ENCODE data around the gene MAD2L1BP. TPM values are rescaled to one million over a fixed set of nuclear protein-coding genes. Genes with fewer than 3 reads are reported as not detected.
A peak's percentile ranks its signal among the peaks of the same experiment; 100 is the strongest.

Gene MAD2L1BP
- total and polyA plus RNA-seq, 2 of the 13 experiments (the other 11 are each of a cell fraction or from before 2014, with no cell fraction given) = 54.2 to 55.5 TPM

GRCh38 chr6:43629505-43630300, 5.9 kb upstream of the MAD2L1BP start:
- no peaks in the 10 kb centered on the region for H4K20me1 ChIP-seq (ENCODE audit: insufficient read depth, low read length)
- peaks cover 17% of the 10 kb centered on the region for H3K79me2 ChIP-seq (ENCODE audit: insufficient read depth, low read length)
- POLR2A ChIA-PET = interaction anchor here (0.6 to 3.0 kb wide), 52 partner anchors 9 to 627 kb away, joined by 3 to 55 read pairs (median 5); partner anchors contain the start of genes ABCC10, HSP90AB1, LRRC73 and MRPS18A
- CTCF ChIA-PET (ENCODE audit: low intra/inter-chr PET ratio, low total read pairs) = no interaction called here
- H3K4me1 ChIP-seq (ENCODE audit: insufficient read depth, low read length) = peaks cover 36% of the 10 kb centered on the region
- FAIRE-seq (peak; percentile 99), DNase-seq (ENCODE audit: low spot score) (peak; percentile 98), ATAC-seq (peak; percentile 86)
- TSS peak; percentile 80 for BruUV-seq (replicated peaks)
- peaks cover 16 to 17% of the 10 kb centered on the region in 2 experiments for H3K36me3 ChIP-seq (replicated peaks in 1 of 2; ENCODE audit: control insufficient read depth in 1 of 2, insufficient read depth in 2 of 2, low read length in 2 of 2)
- peak overlapping the region; percentile 92 for H3K9ac ChIP-seq (ENCODE audit: insufficient read depth, low read depth, low read length)
- intact Hi-C loops (cut with micrococcal nuclease; ENCODE audit: unreplicated experiment) (loop anchor here (2.0 to 5.0 kb wide), 2 partner anchors 41 to 457 kb away; partner anchors contain the start of gene SRF), in situ Hi-C loops (cut with HindIII; ENCODE audit: extremely low pct_ligation_motif_present, low pct_unique_long_range_greater_than_20kb) (no loop called here)
- H3K4me3 ChIP-seq (replicated peaks in 1 of 3; ENCODE audit: insufficient read depth in 1 of 3, low read depth in 2 of 3, low read length in 3 of 3) = peak overlapping the region; percentile 64 to 85 (median 76)
- no peaks in the 10 kb centered on the region for H3K9me3 ChIP-seq (ENCODE audit: low read length)
- no peaks in the 10 kb centered on the region; a peak in 1 of 5 replicates for H3K27me3 ChIP-seq (ENCODE audit: control insufficient read depth in 1 of 2, insufficient read depth in 2 of 2, low read length in 2 of 2)
- 1% methylated on average over 30 of the region's 41 CpGs for WGBS (ENCODE audit: low lambda C conversion rate)
- peak overlapping the region; percentile 99 for H3K4me2 ChIP-seq (ENCODE audit: low read depth, low read length)
- H2AFZ ChIP-seq (ENCODE audit: low read length) = peak overlapping the region; percentile 34
- peak overlapping the region; percentile 87 for H3K27ac ChIP-seq (ENCODE audit: extremely low read length, insufficient read depth, low read length)
- peak; percentile 33; the same call in 1 of the 2 replicates for TF ChIP-seq ZBTB39 (CRISPR knock-in tag; IDR thresholded peaks at IDR 0.05)
- peak; percentile 50; the same call in 1 of the 2 replicates for TF ChIP-seq TEF (CRISPR knock-in tag; IDR thresholded peaks at IDR 0.05)
- TF ChIP-seq ZUFSP (CRISPR knock-in tag; IDR thresholded peaks at IDR 0.05; ENCODE audit: borderline replicate concordance) = no peak
- TF ChIP-seq MBD4 (IDR thresholded peaks at IDR 0.05; ENCODE audit: borderline replicate concordance, low read length) = no peak
- TF ChIP-seq IKZF5 (CRISPR knock-in tag; IDR thresholded peaks at IDR 0.05) = peak; percentile 86
- no peak for TF ChIP-seq ARNT (IDR thresholded peaks at IDR 0.05)
- TF ChIP-seq ZNF788 (CRISPR knock-in tag; IDR thresholded peaks at IDR 0.05; ENCODE audit: borderline replicate concordance) = no peak; the same call in 1 of the 2 replicates
- TF ChIP-seq ZNF547 (CRISPR knock-in tag; IDR thresholded peaks at IDR 0.05) = peak; percentile 80; the same call in 1 of the 2 replicates
- TF ChIP-seq, protein P1, sequence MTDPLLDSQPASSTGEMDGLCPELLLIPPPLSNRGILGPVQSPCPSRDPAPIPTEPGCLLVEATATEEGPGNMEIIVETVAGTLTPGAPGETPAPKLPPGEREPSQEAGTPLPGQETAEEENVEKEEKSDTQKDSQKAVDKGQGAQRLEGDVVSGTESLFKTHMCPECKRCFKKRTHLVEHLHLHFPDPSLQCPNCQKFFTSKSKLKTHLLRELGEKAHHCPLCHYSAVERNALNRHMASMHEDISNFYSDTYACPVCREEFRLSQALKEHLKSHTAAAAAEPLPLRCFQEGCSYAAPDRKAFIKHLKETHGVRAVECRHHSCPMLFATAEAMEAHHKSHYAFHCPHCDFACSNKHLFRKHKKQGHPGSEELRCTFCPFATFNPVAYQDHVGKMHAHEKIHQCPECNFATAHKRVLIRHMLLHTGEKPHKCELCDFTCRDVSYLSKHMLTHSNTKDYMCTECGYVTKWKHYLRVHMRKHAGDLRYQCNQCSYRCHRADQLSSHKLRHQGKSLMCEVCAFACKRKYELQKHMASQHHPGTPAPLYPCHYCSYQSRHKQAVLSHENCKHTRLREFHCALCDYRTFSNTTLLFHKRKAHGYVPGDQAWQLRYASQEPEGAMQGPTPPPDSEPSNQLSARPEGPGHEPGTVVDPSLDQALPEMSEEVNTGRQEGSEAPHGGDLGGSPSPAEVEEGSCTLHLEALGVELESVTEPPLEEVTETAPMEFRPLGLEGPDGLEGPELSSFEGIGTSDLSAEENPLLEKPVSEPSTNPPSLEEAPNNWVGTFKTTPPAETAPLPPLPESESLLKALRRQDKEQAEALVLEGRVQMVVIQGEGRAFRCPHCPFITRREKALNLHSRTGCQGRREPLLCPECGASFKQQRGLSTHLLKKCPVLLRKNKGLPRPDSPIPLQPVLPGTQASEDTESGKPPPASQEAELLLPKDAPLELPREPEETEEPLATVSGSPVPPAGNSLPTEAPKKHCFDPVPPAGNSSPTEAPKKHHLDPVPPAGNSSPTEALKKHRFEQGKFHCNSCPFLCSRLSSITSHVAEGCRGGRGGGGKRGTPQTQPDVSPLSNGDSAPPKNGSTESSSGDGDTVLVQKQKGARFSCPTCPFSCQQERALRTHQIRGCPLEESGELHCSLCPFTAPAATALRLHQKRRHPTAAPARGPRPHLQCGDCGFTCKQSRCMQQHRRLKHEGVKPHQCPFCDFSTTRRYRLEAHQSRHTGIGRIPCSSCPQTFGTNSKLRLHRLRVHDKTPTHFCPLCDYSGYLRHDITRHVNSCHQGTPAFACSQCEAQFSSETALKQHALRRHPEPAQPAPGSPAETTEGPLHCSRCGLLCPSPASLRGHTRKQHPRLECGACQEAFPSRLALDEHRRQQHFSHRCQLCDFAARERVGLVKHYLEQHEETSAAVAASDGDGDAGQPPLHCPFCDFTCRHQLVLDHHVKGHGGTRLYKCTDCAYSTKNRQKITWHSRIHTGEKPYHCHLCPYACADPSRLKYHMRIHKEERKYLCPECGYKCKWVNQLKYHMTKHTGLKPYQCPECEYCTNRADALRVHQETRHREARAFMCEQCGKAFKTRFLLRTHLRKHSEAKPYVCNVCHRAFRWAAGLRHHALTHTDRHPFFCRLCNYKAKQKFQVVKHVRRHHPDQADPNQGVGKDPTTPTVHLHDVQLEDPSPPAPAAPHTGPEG (CRISPR knock-in tag; IDR thresholded peaks at IDR 0.05) = peak; percentile 75
- TF ChIP-seq TBP (CRISPR knock-in tag; IDR thresholded peaks at IDR 0.05) = peak; percentile 18; the same call in 1 of the 2 replicates
